ENCODE data around the gene ASGR1. TPM values are rescaled to one million over a fixed set of nuclear protein-coding genes. Genes with fewer than 3 reads are reported as not detected.
A peak's percentile ranks its signal among the peaks of the same experiment; 100 is the strongest.

The ASGR1 gene
- total RNA-seq, 1 experiment from 2014 or later, result 1.3 TPM

- no peaks in the 10 kb centered on the region for H3K27me3 ChIP-seq (ENCODE audit: control insufficient read depth, insufficient read depth, low read length)
- no TSS peak for BruUV-seq (replicated peaks)
- in situ Hi-C loops (cut with HindIII; ENCODE audit: low pct_unique_long_range_greater_than_20kb, low sequenced_read_pairs) (no loop called here), intact Hi-C loops (cut with micrococcal nuclease; ENCODE audit: unreplicated experiment) (no loop called here)
- peaks cover 5% of the 10 kb centered on the region; the same call in 1 of the 2 replicates for H3K36me3 ChIP-seq (ENCODE audit: control insufficient read depth, insufficient read depth, low read length)
- DNase-seq (ENCODE audit: low read depth, low spot score) (no peak), ATAC-seq (no peak)
- peak overlapping the region; percentile 95 for H3K27ac ChIP-seq (ENCODE audit: low read length)
- H3K4me1 ChIP-seq (ENCODE audit: control insufficient read depth, insufficient read depth, low read length), result peaks cover 44% of the 10 kb centered on the region
- no peaks in the 10 kb centered on the region for H3K9me3 ChIP-seq (ENCODE audit: control insufficient read depth, insufficient read depth, low read depth, low read length)
- no peak for TF ChIP-seq SIN3A (IDR thresholded peaks at IDR 0.05; ENCODE audit: borderline replicate concordance, insufficient read depth, low read depth, low read length)
- TF ChIP-seq CTCF (IDR thresholded peaks at IDR 0.05), result no peak
- no peak for TF ChIP-seq REST (IDR thresholded peaks at IDR 0.05; ENCODE audit: insufficient read depth in 1 of 2, low read depth in 2 of 2, low read length in 1 of 2)
- TF ChIP-seq TCF7L2 (IDR thresholded peaks at IDR 0.05; ENCODE audit: low read depth, low read length), result no peak
- no peak for TF ChIP-seq POLR2AphosphoS5 (IDR thresholded peaks at IDR 0.05; ENCODE audit: low read depth, low read length)
- ChIA-PET CTCF (no interaction called here), POLR2A (no interaction called here)
- peak overlapping the region; percentile 14 to 46 for H3K4me3 ChIP-seq (ENCODE audit: low read depth in 2 of 2, low read length in 2 of 2)
These were observed 39.0 kb upstream of the ASGR1 start for GRCh38 chr17:7218166-7218565.

- H3K9me3 ChIP-seq (ENCODE audit: control insufficient read depth, insufficient read depth, low read depth, low read length), result no peaks in the 10 kb centered on the region
- no peaks in the 10 kb centered on the region for H3K27me3 ChIP-seq (ENCODE audit: control insufficient read depth, insufficient read depth, low read length)
- intact Hi-C loops (cut with micrococcal nuclease; ENCODE audit: unreplicated experiment), result no loop called here
- peak overlapping the region; percentile 95 for H3K27ac ChIP-seq (ENCODE audit: low read length)
- BruUV-seq (replicated peaks), result no TSS peak
- in situ Hi-C loops (cut with HindIII; ENCODE audit: low pct_unique_long_range_greater_than_20kb, low sequenced_read_pairs), result no loop called here
- H3K36me3 ChIP-seq (ENCODE audit: control insufficient read depth, insufficient read depth, low read length), result peaks cover 5% of the 10 kb centered on the region; the same call in 1 of the 2 replicates
- ChIA-PET CTCF (interaction anchor here (0.7 kb wide), 1 partner anchor 135 kb away, joined by 3 read pairs; no protein-coding TSS in a partner anchor), POLR2A (interaction anchor here (0.5 to 0.7 kb wide), 2 partner anchors 20 to 95 kb away, joined by 4 to 6 read pairs; no protein-coding TSS in a partner anchor)
- DNase-seq (ENCODE audit: low read depth, low spot score) (no peak), ATAC-seq (no peak)
- H3K4me3 ChIP-seq (ENCODE audit: low read depth in 2 of 2, low read length in 2 of 2), result peak overlapping the region; percentile 53 to 67
- TF ChIP-seq TCF7L2 (IDR thresholded peaks at IDR 0.05; ENCODE audit: low read depth, low read length) (no peak), SIN3A (IDR thresholded peaks at IDR 0.05; ENCODE audit: borderline replicate concordance, insufficient read depth, low read depth, low read length) (no peak), CTCF (IDR thresholded peaks at IDR 0.05) (no peak), REST (IDR thresholded peaks at IDR 0.05; ENCODE audit: insufficient read depth in 1 of 2, low read depth in 2 of 2, low read length in 1 of 2) (no peak), POLR2AphosphoS5 (IDR thresholded peaks at IDR 0.05; ENCODE audit: low read depth, low read length) (no peak)
- H3K4me1 ChIP-seq (ENCODE audit: control insufficient read depth, insufficient read depth, low read length), result peaks cover 40% of the 10 kb centered on the region
These were observed 38.2 kb upstream of the ASGR1 start for GRCh38 chr17:7217113-7217987.
